NB4 (cell line): Measurements from ENCODE around the gene GSC.

Source experiments
- DNase-seq: peaks from one replicate; pipeline ENCODE4 v3.0.0; 2010; ENCODE audit warnings: low read depth
- H3K4me3 ChIP-seq: one replicate; pipeline ENCODE4 v1.5.1; 2011; ENCODE audit warnings: mild to moderate bottlenecking, low read depth, low read length, moderate library complexity
- MYC ChIP-seq: IDR thresholded peaks from 2 replicates; pipeline ENCODE4 v1.6.1; 2011; ENCODE audit warnings: low read depth, low read length
- POLR2A ChIP-seq: IDR thresholded peaks from 2 replicates; pipeline ENCODE4 v1.6.1; 2011; ENCODE audit warnings: mild to moderate bottlenecking; ENCODE audit not compliant: insufficient read length; ENCODE audit errors: extremely low read depth
- TF ChIP-seq, protein P1 (sequence below): IDR thresholded peaks from one replicate; pipeline ENCODE4 v1.5.1; 2012; ENCODE audit warnings: low read depth, low read length
- TF ChIP-seq, protein P2 (sequence below): IDR thresholded peaks from 2 replicates; pipeline ENCODE4 v1.6.1; 2011; ENCODE audit warnings: low read depth, low read length

Gene GSC

DNA sequence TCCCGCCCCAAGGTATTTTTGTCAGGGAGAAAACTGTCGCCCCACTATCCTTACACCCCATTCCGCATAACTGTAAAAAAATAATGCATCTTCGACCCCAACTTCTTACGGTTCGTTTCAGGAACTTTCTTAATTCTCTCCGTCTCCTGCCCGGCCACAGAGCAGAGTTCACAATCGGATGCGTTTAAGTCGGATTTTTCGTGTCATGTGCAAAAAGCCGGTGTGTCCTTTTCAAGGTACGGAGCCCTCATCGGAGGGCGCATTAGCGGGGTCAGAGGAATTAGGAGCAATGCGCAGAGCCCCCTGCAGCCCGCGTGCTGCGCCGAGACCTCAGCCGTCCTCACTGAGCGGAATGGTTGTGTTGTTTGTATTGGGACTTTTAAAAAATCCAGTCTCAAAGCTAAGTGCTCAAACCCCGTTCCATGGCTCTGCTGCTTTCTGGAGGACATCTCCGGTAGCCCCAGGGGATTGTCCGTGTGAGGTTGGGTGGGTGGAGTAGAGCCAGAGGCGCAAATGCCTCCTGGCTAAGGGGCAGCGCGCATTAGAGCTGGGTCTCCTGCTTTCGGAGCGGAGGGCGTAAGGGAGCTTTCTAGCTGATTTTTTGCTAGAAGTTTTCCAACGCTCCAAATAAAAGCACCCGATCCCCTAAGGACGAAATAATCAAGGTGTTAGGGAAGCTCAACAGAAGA is 3.9 kb upstream of the GSC start:
- DNase-seq, result no peak
- no peak overlapping the region for H3K4me3 ChIP-seq
- TF ChIP-seq, protein P1, sequence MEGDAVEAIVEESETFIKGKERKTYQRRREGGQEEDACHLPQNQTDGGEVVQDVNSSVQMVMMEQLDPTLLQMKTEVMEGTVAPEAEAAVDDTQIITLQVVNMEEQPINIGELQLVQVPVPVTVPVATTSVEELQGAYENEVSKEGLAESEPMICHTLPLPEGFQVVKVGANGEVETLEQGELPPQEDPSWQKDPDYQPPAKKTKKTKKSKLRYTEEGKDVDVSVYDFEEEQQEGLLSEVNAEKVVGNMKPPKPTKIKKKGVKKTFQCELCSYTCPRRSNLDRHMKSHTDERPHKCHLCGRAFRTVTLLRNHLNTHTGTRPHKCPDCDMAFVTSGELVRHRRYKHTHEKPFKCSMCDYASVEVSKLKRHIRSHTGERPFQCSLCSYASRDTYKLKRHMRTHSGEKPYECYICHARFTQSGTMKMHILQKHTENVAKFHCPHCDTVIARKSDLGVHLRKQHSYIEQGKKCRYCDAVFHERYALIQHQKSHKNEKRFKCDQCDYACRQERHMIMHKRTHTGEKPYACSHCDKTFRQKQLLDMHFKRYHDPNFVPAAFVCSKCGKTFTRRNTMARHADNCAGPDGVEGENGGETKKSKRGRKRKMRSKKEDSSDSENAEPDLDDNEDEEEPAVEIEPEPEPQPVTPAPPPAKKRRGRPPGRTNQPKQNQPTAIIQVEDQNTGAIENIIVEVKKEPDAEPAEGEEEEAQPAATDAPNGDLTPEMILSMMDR, result no peak
- TF ChIP-seq, protein P2, sequence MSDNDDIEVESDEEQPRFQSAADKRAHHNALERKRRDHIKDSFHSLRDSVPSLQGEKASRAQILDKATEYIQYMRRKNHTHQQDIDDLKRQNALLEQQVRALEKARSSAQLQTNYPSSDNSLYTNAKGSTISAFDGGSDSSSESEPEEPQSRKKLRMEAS, result no peak
- TF ChIP-seq POLR2A, result no peak
- no peak for TF ChIP-seq MYC

DNA sequence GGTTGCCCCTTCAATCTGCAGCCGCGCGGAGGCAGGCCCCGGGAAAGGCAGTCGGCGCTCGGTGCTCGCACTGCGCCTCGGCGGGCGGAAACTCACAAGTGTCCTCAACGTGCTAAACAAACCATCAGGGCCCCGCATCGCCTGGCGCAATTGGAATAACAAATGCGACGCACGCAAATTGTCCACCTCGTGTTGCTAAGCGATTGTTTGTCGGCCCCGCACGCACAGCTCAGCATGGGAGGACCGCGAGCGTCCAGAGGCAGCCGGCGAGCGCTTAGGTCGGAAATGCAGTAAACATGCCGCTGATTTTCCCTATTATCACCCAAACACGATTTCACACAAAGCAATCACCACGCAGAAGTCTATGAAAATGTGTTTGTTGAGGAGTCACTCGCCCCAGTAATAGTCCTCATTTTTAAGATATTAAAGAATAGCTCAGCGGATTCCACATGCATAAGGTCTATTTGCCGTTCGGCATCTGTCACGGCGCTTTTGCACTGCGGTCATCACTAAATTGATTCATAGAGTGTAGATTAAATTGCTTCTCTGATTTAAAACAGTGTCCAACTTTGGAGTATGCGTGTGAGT is 3.2 kb upstream of the GSC start:
- TF ChIP-seq, protein P2, result no peak
- TF ChIP-seq POLR2A, result no peak
- TF ChIP-seq, protein P1, result no peak
- DNase-seq, result no peak
- no peak overlapping the region for H3K4me3 ChIP-seq

DNA sequence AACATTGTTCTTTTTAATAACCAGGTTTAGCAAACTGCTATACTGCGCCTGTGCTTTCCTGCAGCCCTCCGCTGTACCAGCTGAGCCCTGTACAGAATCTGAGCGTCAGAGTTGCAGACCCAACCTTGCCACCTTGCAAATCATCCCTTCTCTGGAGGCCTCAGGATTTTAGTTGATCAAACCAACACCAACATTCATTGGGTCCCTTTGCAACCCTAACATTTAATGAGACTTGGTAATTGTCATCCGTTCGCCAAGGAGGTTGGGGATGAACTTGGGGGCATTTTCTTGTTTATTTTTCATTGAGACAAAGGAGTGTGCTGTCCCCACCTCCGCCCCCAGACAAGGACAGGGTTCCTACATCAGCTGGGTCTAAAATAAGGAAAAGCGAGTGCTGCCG is 2.6 kb upstream of the GSC start:
- no peak for DNase-seq
- TF ChIP-seq POLR2A, result no peak
- TF ChIP-seq, protein P2, result no peak
- TF ChIP-seq, protein P1, result no peak
- TF ChIP-seq MYC, result no peak
- no peak overlapping the region for H3K4me3 ChIP-seq

DNA sequence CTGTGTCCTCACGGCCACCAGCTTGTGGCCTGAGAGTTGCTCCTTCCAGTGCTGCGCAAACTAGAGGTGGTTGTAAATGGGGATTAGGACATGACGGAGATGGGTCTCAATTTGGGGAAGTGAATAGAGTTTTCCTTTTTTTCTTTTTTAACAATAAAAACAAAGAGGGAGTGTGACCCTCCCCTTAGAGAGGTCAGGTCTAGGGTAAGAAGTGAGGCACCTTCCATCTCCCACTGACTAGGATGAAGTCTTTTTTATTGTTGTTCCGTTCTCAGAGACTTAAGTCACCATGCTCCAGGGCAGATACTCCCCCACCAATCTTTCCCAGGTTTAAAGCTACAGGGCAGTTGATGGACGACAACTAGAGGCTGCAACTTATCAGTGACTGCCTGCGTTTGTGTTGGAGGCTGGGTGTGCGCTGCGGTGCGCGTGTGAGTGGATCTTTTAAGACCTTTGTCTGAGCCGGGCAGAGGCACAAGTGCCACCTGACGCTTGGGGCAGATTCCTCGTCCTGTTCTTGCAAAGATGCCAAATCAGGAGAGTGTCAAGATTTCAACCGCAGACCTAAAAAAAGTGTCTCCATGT is 2.1 kb upstream of the GSC start:
- no peak for TF ChIP-seq POLR2A
- TF ChIP-seq, protein P1, result no peak
- no peak for TF ChIP-seq MYC
- TF ChIP-seq, protein P2, result no peak
- no peak for DNase-seq
- H3K4me3 ChIP-seq, result no peak overlapping the region

DNA sequence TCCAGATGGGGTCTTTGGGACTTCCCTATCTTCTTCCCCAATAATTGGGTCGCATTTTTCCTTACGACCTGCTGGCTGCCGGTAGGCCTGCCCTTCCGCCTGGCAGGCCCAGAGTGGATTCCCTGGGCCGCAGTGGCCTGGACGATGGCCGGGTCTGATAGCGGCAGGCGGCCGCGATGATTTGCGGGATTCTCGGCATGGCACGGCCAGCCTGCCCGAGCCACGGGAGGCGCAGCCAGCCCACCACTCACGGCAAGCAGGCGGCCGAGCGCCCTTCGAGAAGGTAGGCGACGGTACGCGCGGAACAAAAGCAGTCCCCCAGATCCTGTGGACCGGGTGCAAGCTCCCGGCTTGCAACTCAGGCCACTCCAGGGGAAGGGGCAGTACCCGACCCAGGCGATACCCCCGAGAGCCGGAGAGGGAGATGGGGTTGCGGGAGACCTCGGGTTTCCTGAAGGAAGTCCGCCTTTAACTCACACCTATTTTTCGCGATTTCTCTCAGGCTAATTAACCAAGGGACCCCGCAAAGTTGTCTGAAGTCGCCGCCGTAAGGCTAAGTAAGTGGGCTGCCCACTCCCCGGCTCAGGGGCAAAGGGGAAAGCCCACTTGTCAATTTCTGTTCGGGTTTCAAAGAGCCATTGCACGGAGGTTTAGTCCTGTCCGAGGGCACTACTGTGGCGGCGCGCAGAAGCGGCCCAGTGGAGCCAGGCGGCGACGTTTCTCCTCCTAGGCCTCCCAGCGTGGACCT is 1.4 kb upstream of the GSC start:
- TF ChIP-seq, protein P2, result no peak
- TF ChIP-seq POLR2A, result no peak
- TF ChIP-seq, protein P1, result no peak
- no peak for TF ChIP-seq MYC
- DNase-seq, result no peak
- no peak overlapping the region for H3K4me3 ChIP-seq
